PC-9 (cell line): ENCODE results near the gene INAFM2.

Experiments used
- EZH2 ChIP-seq: fragments of 200-600 bp; sonication (generic); IDR thresholded peaks from 2 replicates; pipeline ENCODE4 v1.8.0; 2017; ENCODE audit warnings: antibody characterized with exemption, low read depth
- TF ChIP-seq, protein P1 (sequence below): fragments of 200-600 bp; sonication (generic); conservative IDR thresholded peaks from 2 replicates; pipeline ENCODE4 v1.6.1; 2017; ENCODE audit warnings: mixed run types, antibody characterized with exemption, mild to moderate bottlenecking, moderate library complexity

DNA sequence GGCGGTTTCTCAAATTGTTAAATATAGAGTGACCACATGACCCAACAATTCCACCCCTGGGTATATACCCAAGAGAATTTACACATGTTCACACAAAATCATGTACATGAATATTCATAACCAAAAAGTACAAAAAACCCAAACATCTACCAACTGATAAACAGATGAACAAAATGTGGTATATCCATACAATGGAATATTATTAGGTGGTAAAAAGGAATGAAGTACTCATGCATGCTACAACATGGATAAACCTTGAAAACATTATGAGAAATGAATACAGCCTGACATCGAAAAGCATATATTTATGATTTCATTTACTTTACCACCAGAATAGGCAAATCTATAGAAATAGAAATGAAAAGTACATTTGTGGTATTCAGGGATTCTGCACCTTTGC is 23.1 kb upstream of the INAFM2 start:
- TF ChIP-seq, protein P1, sequence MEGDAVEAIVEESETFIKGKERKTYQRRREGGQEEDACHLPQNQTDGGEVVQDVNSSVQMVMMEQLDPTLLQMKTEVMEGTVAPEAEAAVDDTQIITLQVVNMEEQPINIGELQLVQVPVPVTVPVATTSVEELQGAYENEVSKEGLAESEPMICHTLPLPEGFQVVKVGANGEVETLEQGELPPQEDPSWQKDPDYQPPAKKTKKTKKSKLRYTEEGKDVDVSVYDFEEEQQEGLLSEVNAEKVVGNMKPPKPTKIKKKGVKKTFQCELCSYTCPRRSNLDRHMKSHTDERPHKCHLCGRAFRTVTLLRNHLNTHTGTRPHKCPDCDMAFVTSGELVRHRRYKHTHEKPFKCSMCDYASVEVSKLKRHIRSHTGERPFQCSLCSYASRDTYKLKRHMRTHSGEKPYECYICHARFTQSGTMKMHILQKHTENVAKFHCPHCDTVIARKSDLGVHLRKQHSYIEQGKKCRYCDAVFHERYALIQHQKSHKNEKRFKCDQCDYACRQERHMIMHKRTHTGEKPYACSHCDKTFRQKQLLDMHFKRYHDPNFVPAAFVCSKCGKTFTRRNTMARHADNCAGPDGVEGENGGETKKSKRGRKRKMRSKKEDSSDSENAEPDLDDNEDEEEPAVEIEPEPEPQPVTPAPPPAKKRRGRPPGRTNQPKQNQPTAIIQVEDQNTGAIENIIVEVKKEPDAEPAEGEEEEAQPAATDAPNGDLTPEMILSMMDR: no peak
- TF ChIP-seq EZH2: no peak
